Measurements from ENCODE around the gene CCNB1IP1.

DNA sequence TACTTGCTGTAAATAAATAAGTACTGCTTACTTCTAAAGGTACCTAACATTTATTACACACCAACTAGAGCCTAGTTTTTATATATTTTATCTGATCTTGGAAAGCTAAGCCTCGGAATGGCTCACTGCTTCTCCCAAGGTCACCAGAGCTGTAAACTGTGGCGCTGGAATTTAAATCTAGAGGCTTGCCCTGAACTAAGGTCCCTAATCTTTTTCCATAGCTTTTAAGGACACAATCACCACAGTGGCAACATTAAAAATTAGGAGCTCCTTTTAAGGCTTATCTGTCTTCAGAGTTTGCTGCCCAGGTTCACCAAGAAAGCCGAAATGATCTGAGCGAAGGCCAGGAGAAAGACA is 670 bp downstream of the CCNB1IP1 start:
- TF ChIP-seq POLR2A (IDR thresholded peaks at IDR 0.05) (no peak), EP300 (IDR thresholded peaks at IDR 0.05) (no peak)
- TF ChIP-seq, protein P1, sequence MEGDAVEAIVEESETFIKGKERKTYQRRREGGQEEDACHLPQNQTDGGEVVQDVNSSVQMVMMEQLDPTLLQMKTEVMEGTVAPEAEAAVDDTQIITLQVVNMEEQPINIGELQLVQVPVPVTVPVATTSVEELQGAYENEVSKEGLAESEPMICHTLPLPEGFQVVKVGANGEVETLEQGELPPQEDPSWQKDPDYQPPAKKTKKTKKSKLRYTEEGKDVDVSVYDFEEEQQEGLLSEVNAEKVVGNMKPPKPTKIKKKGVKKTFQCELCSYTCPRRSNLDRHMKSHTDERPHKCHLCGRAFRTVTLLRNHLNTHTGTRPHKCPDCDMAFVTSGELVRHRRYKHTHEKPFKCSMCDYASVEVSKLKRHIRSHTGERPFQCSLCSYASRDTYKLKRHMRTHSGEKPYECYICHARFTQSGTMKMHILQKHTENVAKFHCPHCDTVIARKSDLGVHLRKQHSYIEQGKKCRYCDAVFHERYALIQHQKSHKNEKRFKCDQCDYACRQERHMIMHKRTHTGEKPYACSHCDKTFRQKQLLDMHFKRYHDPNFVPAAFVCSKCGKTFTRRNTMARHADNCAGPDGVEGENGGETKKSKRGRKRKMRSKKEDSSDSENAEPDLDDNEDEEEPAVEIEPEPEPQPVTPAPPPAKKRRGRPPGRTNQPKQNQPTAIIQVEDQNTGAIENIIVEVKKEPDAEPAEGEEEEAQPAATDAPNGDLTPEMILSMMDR (IDR thresholded peaks at IDR 0.05): no peak

Data from tibial nerve (tissue), 4 donors.